ENCODE data around the gene ARPC4.
A peak's percentile ranks its signal among the peaks of the same experiment; 100 is the strongest.

GRCh38 chr3:9746330-9746729 lies 46.6 kb upstream of the ARPC4 start:
- TF ChIP-seq, protein P1, sequence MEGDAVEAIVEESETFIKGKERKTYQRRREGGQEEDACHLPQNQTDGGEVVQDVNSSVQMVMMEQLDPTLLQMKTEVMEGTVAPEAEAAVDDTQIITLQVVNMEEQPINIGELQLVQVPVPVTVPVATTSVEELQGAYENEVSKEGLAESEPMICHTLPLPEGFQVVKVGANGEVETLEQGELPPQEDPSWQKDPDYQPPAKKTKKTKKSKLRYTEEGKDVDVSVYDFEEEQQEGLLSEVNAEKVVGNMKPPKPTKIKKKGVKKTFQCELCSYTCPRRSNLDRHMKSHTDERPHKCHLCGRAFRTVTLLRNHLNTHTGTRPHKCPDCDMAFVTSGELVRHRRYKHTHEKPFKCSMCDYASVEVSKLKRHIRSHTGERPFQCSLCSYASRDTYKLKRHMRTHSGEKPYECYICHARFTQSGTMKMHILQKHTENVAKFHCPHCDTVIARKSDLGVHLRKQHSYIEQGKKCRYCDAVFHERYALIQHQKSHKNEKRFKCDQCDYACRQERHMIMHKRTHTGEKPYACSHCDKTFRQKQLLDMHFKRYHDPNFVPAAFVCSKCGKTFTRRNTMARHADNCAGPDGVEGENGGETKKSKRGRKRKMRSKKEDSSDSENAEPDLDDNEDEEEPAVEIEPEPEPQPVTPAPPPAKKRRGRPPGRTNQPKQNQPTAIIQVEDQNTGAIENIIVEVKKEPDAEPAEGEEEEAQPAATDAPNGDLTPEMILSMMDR (IDR thresholded peaks at IDR 0.05 in 2 of 3, conservative IDR thresholded peaks at IDR 0.05 in 1 of 3; ENCODE audit: control insufficient read depth in 2 of 3, extremely low read depth in 1 of 3, insufficient read depth in 1 of 3, low read depth in 3 of 3, low read length in 3 of 3) = no peak
- TF ChIP-seq POLR2A (IDR thresholded peaks at IDR 0.05; ENCODE audit: low read depth, low read length) (0 out of 2 replicates have a peak, but pooled peaks have one; percentile 18), MXI1 (IDR thresholded peaks at IDR 0.05; ENCODE audit: low read depth, low read length) (no peak), TAF1 (IDR thresholded peaks at IDR 0.05; ENCODE audit: borderline replicate concordance, low read depth, low read length) (no peak), USF2 (IDR thresholded peaks at IDR 0.05; ENCODE audit: borderline replicate concordance, low read depth, low read length) (no peak), EZH2 (IDR thresholded peaks at IDR 0.05; ENCODE audit: borderline replicate concordance, control insufficient read depth, low read depth, low read length) (no peak), DPF2 (IDR thresholded peaks at IDR 0.05) (no peak), CBX3 (IDR thresholded peaks at IDR 0.05; ENCODE audit: borderline replicate concordance, low read depth) (no peak), JUND (IDR thresholded peaks at IDR 0.05; ENCODE audit: low read depth, low read length) (no peak), SUZ12 (IDR thresholded peaks at IDR 0.05; ENCODE audit: unreplicated experiment) (no peak), SREBF2 (IDR thresholded peaks at IDR 0.05; ENCODE audit: low read length) (no peak)
- TF ChIP-seq, protein P2, sequence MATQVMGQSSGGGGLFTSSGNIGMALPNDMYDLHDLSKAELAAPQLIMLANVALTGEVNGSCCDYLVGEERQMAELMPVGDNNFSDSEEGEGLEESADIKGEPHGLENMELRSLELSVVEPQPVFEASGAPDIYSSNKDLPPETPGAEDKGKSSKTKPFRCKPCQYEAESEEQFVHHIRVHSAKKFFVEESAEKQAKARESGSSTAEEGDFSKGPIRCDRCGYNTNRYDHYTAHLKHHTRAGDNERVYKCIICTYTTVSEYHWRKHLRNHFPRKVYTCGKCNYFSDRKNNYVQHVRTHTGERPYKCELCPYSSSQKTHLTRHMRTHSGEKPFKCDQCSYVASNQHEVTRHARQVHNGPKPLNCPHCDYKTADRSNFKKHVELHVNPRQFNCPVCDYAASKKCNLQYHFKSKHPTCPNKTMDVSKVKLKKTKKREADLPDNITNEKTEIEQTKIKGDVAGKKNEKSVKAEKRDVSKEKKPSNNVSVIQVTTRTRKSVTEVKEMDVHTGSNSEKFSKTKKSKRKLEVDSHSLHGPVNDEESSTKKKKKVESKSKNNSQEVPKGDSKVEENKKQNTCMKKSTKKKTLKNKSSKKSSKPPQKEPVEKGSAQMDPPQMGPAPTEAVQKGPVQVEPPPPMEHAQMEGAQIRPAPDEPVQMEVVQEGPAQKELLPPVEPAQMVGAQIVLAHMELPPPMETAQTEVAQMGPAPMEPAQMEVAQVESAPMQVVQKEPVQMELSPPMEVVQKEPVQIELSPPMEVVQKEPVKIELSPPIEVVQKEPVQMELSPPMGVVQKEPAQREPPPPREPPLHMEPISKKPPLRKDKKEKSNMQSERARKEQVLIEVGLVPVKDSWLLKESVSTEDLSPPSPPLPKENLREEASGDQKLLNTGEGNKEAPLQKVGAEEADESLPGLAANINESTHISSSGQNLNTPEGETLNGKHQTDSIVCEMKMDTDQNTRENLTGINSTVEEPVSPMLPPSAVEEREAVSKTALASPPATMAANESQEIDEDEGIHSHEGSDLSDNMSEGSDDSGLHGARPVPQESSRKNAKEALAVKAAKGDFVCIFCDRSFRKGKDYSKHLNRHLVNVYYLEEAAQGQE (IDR thresholded peaks at IDR 0.05; ENCODE audit: low read depth, low read length) = no peak
